ENCODE measurements around the gene HPCAL4. TPM values are rescaled to one million over a fixed set of nuclear protein-coding genes. Genes with fewer than 3 reads are reported as not detected.
A peak's percentile ranks its signal among the peaks of the same experiment; 100 is the strongest.

Gene HPCAL4
- total RNA-seq, 6 donors from 2014 or later: under 0.01 to 1.1 (median 0.43) TPM

DNA sequence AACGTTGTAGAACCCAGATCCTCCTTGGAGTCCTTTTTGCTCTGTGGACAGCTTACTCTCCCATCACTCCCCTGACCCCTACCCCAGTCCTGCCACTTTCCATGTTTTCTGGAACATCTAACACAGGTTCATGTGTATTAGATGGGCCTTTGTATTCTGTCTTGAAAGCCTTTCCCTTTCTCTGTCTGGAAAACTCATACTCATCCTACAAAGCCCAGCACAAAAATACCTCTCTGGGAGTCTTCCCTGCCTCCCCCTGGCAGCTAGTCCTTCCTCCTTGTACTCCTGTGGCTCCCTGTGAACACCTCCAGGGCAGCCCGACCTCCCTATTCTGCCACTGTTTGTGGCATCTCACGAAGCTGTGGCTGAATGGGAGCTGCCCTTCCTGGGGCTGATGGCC lies 44.0 kb downstream of the HPCAL4 start:
- ATAC-seq (ENCODE audit: low FRiP score in 2 of 2): no peak
- TF ChIP-seq EP300 (IDR thresholded peaks at IDR 0.05) (no peak), POLR2A (IDR thresholded peaks at IDR 0.05) (no peak), POLR2AphosphoS5 (IDR thresholded peaks at IDR 0.05) (no peak)
- TF ChIP-seq, protein P1, sequence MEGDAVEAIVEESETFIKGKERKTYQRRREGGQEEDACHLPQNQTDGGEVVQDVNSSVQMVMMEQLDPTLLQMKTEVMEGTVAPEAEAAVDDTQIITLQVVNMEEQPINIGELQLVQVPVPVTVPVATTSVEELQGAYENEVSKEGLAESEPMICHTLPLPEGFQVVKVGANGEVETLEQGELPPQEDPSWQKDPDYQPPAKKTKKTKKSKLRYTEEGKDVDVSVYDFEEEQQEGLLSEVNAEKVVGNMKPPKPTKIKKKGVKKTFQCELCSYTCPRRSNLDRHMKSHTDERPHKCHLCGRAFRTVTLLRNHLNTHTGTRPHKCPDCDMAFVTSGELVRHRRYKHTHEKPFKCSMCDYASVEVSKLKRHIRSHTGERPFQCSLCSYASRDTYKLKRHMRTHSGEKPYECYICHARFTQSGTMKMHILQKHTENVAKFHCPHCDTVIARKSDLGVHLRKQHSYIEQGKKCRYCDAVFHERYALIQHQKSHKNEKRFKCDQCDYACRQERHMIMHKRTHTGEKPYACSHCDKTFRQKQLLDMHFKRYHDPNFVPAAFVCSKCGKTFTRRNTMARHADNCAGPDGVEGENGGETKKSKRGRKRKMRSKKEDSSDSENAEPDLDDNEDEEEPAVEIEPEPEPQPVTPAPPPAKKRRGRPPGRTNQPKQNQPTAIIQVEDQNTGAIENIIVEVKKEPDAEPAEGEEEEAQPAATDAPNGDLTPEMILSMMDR (IDR thresholded peaks at IDR 0.05): no peak

DNA sequence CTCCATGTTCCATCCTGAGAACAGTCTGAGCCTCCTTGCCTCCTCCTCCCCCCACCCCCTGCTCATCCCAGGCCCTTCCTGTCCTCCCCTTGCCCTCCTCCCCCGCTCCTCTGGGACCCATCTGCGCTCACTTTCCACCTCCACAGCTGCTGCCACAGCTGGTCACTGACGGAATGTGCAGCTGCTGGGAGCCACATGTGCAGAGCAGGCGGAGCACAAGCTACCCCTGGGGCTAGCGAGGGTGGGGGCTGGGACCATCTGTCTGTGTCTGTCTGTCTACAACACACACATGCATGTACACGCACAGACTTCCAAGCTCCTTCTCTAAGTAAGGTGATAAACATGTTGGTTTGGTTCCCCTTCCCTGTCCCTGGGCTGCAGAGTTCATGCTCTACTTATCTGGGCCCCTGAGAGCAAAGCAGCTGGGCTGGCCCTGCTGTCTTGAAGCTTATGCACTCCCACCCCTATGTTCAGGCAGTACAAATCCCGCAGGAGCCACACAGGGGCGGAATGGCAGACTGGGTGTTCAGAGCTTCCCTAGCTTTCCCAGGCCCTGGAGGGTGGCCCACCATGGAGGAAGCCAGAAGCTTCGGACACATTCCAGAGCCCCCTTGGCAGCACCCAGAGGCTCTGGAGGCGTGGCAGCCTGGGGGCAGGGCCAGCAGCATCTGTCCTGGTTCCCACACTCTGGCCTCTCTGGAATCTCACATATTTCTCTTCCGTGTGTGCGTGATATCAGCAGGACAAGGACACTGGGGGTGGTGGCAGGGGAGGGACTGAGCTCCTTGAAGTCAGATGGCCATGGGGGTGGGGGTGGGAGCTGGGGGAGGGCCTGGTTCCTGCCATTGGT lies 44.8 kb downstream of the HPCAL4 start:
- Histone ChIP-seq H3K27ac (peak overlapping the region; percentile 3 to 77 (median 61)), H3K36me3 (no peaks in the 10 kb centered on the region), H3K4me3 (no peak overlapping the region), H3K4me1 (peaks cover 0 to 9% (median 5%) of the 10 kb centered on the region in 4 donors), H3K27me3 (no peaks in the 10 kb centered on the region), H3K9me3 (no peaks in the 10 kb centered on the region)
- peak; percentile 29 to 60 for DNase-seq
- WGBS, 2 donors: 74 to 82% methylated on average over 6 to 8 of the region's 12 CpGs
- TF ChIP-seq POLR2A (IDR thresholded peaks at IDR 0.05): no peak
- TF ChIP-seq EP300 (IDR thresholded peaks at IDR 0.05): peak in 1 of 4 donors; percentile 57
- peak; percentile 83 to 87 for TF ChIP-seq POLR2AphosphoS5 (IDR thresholded peaks at IDR 0.05)
- ATAC-seq (ENCODE audit: low FRiP score in 2 of 2): peak; percentile 67 to 75

More for the DNA sequence above, 44.0 kb downstream of the HPCAL4 start:
- Histone ChIP-seq H3K4me3 (no peak overlapping the region), H3K4me1 (peaks cover 0 to 9% (median 5%) of the 10 kb centered on the region in 4 donors), H3K36me3 (no peaks in the 10 kb centered on the region), H3K27ac (peak overlapping the region; percentile 3 to 77 (median 61)), H3K27me3 (no peaks in the 10 kb centered on the region), H3K9me3 (no peaks in the 10 kb centered on the region)
- no peak for DNase-seq
- WGBS, 2 donors: 76 to 84% methylated on average over 3 of the region's 3 CpGs

DNA sequence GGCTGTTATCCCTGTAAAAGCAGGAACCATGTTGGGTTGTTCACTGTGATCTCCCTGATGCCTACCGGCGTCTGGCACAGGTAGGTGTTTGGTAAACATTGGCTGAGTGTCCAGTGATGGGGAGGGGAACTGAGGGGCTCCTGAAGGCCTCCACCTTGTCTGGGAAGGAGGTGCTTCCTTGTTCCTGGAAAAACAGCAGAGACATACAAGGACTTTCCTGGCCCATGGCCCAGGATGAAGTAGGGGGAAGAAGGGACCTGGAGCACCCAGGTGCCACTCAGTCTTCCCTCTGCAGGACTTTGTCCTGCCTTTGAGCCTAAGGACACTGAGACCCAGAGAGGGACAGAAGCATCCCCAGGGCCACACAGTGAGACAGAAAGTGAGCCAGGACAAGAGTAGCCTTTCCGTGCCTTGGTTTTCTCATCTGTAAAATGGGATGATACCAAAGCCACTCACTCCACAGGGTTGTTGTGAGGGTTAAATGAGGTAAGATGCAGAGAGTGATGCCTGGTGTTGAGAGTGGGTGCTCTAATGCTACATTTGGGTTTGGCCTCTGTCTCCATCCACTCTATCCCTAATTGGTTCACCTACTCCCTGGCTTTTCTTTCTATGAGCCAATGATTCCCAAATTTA lies 45.7 kb downstream of the HPCAL4 start:
- ATAC-seq (ENCODE audit: low FRiP score in 2 of 2) (no peak), DNase-seq (no peak)
- 72 to 78% methylated on average over 3 of the region's 3 CpGs for WGBS, 2 donors
- TF ChIP-seq, protein P1 (IDR thresholded peaks at IDR 0.05): no peak
- TF ChIP-seq POLR2AphosphoS5 (IDR thresholded peaks at IDR 0.05) (no peak), POLR2A (IDR thresholded peaks at IDR 0.05) (no peak), EP300 (IDR thresholded peaks at IDR 0.05) (no peak)
- Histone ChIP-seq H3K4me1 (peaks cover 0 to 9% (median 6%) of the 10 kb centered on the region in 4 donors), H3K4me3 (no peak overlapping the region), H3K27ac (peak overlapping the region in 1 of 4 donors; percentile 77), H3K9me3 (no peaks in the 10 kb centered on the region), H3K36me3 (no peaks in the 10 kb centered on the region), H3K27me3 (no peaks in the 10 kb centered on the region)

DNA sequence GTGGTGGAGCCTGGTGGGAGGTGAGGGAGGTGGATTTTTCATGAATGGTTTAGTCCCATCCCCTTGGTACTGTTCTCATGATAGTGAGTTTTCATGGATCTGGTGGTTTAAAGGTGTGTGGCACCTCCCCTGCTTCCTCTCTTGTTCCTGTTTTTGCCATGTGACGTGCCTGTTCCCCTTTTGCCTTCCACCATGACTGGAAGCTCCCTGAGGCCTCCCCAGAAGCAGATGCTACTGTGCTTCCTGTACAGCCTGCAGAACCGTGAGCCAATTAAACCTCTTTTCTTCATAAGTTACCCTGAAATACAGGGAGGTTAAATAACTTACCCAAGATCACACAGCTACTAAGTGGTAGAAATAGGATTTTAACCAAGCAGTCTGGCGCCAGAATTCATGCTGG lies 47.5 kb downstream of the HPCAL4 start:
- DNase-seq (no peak), ATAC-seq (ENCODE audit: low FRiP score in 2 of 2) (no peak)
- TF ChIP-seq, protein P1 (IDR thresholded peaks at IDR 0.05): no peak
- no peak for TF ChIP-seq POLR2A (IDR thresholded peaks at IDR 0.05)
- TF ChIP-seq EP300 (IDR thresholded peaks at IDR 0.05): no peak
- no peak for TF ChIP-seq POLR2AphosphoS5 (IDR thresholded peaks at IDR 0.05)
- Histone ChIP-seq H3K27me3 (peaks cover 0 to 8% (median 0%) of the 10 kb centered on the region in 4 donors), H3K36me3 (no peaks in the 10 kb centered on the region), H3K4me3 (no peak overlapping the region), H3K27ac (no peak overlapping the region), H3K9me3 (no peaks in the 10 kb centered on the region), H3K4me1 (peaks cover 5 to 24% (median 13%) of the 10 kb centered on the region in 4 donors)
- 71 to 73% methylated on average over 3 of the region's 3 CpGs for WGBS, 2 donors

DNA sequence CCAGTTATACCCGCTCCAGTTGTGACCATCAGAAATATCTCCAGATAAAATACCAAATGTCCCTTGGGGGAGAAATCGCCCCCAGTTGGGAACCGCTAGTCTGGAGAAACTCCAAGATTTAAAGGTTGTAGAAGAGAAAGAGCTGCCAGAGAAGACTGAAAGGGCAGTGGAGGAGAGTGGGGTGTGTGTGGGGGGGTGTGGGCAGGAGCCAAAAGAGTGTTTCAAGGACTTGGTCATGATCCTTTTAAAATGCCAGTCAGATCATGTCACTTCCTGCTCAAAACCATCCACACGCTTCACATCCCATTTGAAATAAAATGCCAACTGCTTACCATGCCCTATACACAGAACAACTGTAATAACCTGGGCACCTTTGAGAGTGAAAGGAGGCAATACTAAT lies 48.4 kb downstream of the HPCAL4 start:
- no peak overlapping the region for H3K27ac ChIP-seq

More for the DNA sequence above, 48.4 kb downstream of the HPCAL4 start:
- Histone ChIP-seq H3K36me3 (no peaks in the 10 kb centered on the region), H3K4me1 (peaks cover 5 to 29% (median 11%) of the 10 kb centered on the region in 4 donors), H3K4me3 (no peak overlapping the region), H3K27me3 (peaks cover 0 to 8% (median 0%) of the 10 kb centered on the region in 4 donors), H3K9me3 (no peaks in the 10 kb centered on the region)
- WGBS, 2 donors: 74 to 77% methylated on average over 4 of the region's 4 CpGs
- ATAC-seq (ENCODE audit: low FRiP score in 2 of 2) (no peak), DNase-seq (no peak)
- TF ChIP-seq POLR2AphosphoS5 (IDR thresholded peaks at IDR 0.05): no peak
- TF ChIP-seq, protein P1 (IDR thresholded peaks at IDR 0.05): no peak
- TF ChIP-seq EP300 (IDR thresholded peaks at IDR 0.05): no peak
- no peak for TF ChIP-seq POLR2A (IDR thresholded peaks at IDR 0.05)
